ENCODE data around the gene PLCB1.
A peak's percentile ranks its signal among the peaks of the same experiment; 100 is the strongest.

PLCB1 gene

GRCh38 chr20:8145246-8146168, 13.4 kb downstream of the PLCB1 start:
- peaks cover 99% of the 10 kb centered on the region for H3K79me2 ChIP-seq (ENCODE audit: insufficient read depth, low read length)
- no peaks in the 10 kb centered on the region for H3K9me3 ChIP-seq (ENCODE audit: insufficient read depth, low read length, severe bottlenecking)
- peak overlapping the region in 1 of 2 experiments; percentile 25; a peak in 2 of 4 replicates for H3K4me3 ChIP-seq (ENCODE audit: low read depth in 1 of 2, low read length in 2 of 2)
- no peak for TF ChIP-seq EZH2 (IDR thresholded peaks at IDR 0.05; ENCODE audit: borderline replicate concordance, low read depth, low read length, severe bottlenecking)
- no peak for TF ChIP-seq CTCF (IDR thresholded peaks at IDR 0.05; ENCODE audit: borderline replicate concordance, extremely low read depth, low read length, poor library complexity, severe bottlenecking)
- no peaks in the 10 kb centered on the region for H3K27me3 ChIP-seq (ENCODE audit: insufficient read depth, low read length, poor library complexity)
- DNase-seq (no peak), ATAC-seq (ENCODE audit: insufficient read depth, low read depth) (peak; percentile 68)
- peak overlapping the region; percentile 52 for H3K9ac ChIP-seq (ENCODE audit: low read depth, low read length)
- peaks cover 71% of the 10 kb centered on the region for H3K4me1 ChIP-seq (ENCODE audit: insufficient read depth, low read length)
- peak overlapping the region; percentile 27; the same call in 1 of the 2 replicates for H2AFZ ChIP-seq (ENCODE audit: low read depth, low read length)
- H3K4me2 ChIP-seq (ENCODE audit: insufficient read depth, low read length) = peak overlapping the region; percentile 57
- peak overlapping the region; percentile 91 for H3K27ac ChIP-seq (ENCODE audit: low read length)
- no peaks in the 10 kb centered on the region for H4K20me1 ChIP-seq (ENCODE audit: insufficient read depth, low read length)
- H3K36me3 ChIP-seq (ENCODE audit: insufficient read depth, low read length) = peaks cover 9% of the 10 kb centered on the region; the same call in 1 of the 2 replicates

DNA sequence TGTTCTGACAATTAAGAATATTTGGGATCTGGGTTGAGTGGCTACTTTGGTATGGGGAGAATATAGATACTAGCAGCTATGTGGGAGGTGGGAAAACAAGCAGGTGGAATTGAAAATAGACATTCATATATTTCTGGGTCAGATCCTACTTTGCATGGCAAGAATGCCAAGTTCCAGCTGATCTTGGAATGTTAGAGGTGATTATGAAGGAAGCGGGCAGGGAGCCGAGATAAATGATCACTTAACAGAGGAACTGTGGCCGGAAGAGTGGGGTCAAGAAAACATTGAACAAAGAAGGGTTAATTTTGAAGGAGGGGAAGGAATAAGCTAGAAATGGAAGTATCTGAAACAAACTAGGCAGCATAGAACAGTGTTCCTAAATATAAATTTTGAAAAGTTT, 15.4 kb downstream of the PLCB1 start:
- peaks cover 76% of the 10 kb centered on the region for H3K4me1 ChIP-seq (ENCODE audit: insufficient read depth, low read length)
- no peak for ATAC-seq (ENCODE audit: insufficient read depth, low read depth)

DNA sequence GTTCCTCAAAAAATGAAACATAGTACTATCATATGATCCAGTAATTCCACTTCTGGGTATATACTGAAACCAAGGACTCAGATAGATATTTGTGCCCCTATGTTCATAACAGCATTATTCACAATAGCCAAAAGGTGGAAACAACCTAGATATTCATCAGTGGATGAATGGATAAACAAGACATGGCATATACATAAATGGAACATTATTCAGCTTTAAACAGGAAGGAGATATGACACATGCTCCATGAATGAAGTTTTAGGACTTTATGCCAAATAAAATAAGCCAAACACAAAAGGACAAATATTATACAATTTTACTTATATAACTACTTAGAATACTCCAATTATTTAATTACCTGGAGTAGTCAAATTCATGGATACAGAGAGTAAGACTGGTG, 16.4 kb downstream of the PLCB1 start:
- no peak overlapping the region for H3K4me3 ChIP-seq (ENCODE audit: low read depth in 1 of 2, low read length in 2 of 2)
- H3K9ac ChIP-seq (ENCODE audit: low read depth, low read length) = no peak overlapping the region
- H3K4me2 ChIP-seq (ENCODE audit: insufficient read depth, low read length) = no peak overlapping the region
- H2AFZ ChIP-seq (ENCODE audit: low read depth, low read length) = no peak overlapping the region
- TF ChIP-seq CTCF (IDR thresholded peaks at IDR 0.05; ENCODE audit: borderline replicate concordance, extremely low read depth, low read length, poor library complexity, severe bottlenecking) (no peak), EZH2 (IDR thresholded peaks at IDR 0.05; ENCODE audit: borderline replicate concordance, low read depth, low read length, severe bottlenecking) (no peak)
- DNase-seq = no peak
- H3K4me1 ChIP-seq (ENCODE audit: insufficient read depth, low read length) = peaks cover 76% of the 10 kb centered on the region
- ATAC-seq (ENCODE audit: insufficient read depth, low read depth) = no peak
- H3K27ac ChIP-seq (ENCODE audit: low read length) = peak overlapping the region; percentile 0; the same call in 1 of the 2 replicates
- H3K79me2 ChIP-seq (ENCODE audit: insufficient read depth, low read length) = peaks cover 89% of the 10 kb centered on the region
- H3K9me3 ChIP-seq (ENCODE audit: insufficient read depth, low read length, severe bottlenecking) = no peaks in the 10 kb centered on the region
- H3K27me3 ChIP-seq (ENCODE audit: insufficient read depth, low read length, poor library complexity) = no peaks in the 10 kb centered on the region
- peaks cover 16% of the 10 kb centered on the region for H3K36me3 ChIP-seq (ENCODE audit: insufficient read depth, low read length)
- H4K20me1 ChIP-seq (ENCODE audit: insufficient read depth, low read length) = no peaks in the 10 kb centered on the region

More for the DNA sequence above, 15.4 kb downstream of the PLCB1 start:
- Histone ChIP-seq H3K9me3 (ENCODE audit: insufficient read depth, low read length, severe bottlenecking) (no peaks in the 10 kb centered on the region), H3K27ac (ENCODE audit: low read length) (peak overlapping the region; percentile 22; the same call in 1 of the 2 replicates), H2AFZ (ENCODE audit: low read depth, low read length) (no peak overlapping the region), H3K9ac (ENCODE audit: low read depth, low read length) (no peak overlapping the region), H3K79me2 (ENCODE audit: insufficient read depth, low read length) (peaks cover 97% of the 10 kb centered on the region), H3K36me3 (ENCODE audit: insufficient read depth, low read length) (peaks cover 16% of the 10 kb centered on the region), H4K20me1 (ENCODE audit: insufficient read depth, low read length) (no peaks in the 10 kb centered on the region), H3K4me3 (ENCODE audit: low read depth in 1 of 2, low read length in 2 of 2) (no peak overlapping the region), H3K4me2 (ENCODE audit: insufficient read depth, low read length) (no peak overlapping the region), H3K27me3 (ENCODE audit: insufficient read depth, low read length, poor library complexity) (no peaks in the 10 kb centered on the region)
- DNase-seq = no peak
- TF ChIP-seq EZH2 (IDR thresholded peaks at IDR 0.05; ENCODE audit: borderline replicate concordance, low read depth, low read length, severe bottlenecking) (no peak), CTCF (IDR thresholded peaks at IDR 0.05; ENCODE audit: borderline replicate concordance, extremely low read depth, low read length, poor library complexity, severe bottlenecking) (no peak)
